DND-41 (cell line): ENCODE results near the gene CHRDL1.

Experiments used
- ATAC-seq: fragments of 200-7000 bp; cut with Tn5 transposase; 3 replicates; pipeline ENCODE4 v1.9.1; 2021; ENCODE audit warnings: low read depth; ENCODE audit not compliant: insufficient read depth
- DNase-seq: peaks from one replicate; pipeline ENCODE4 v3.0.0-alpha.2; 2020
- H2AFZ ChIP-seq: 2 replicates; pipeline ENCODE4 v1.6.0; 2012; ENCODE audit warnings: low read depth, low read length
- H3K27ac ChIP-seq: 2 replicates; pipeline ENCODE4 v1.5.1; 2012; ENCODE audit warnings: low read length, inconsistent platforms
- H3K27me3 ChIP-seq: fragments of 200-600 bp; sonication (generic); 2 replicates; pipeline ENCODE4 v1.6.0; 2012; ENCODE audit warnings: low read length, mild to moderate bottlenecking, inconsistent platforms; ENCODE audit not compliant: insufficient read depth, poor library complexity
- H3K36me3 ChIP-seq: 2 replicates; pipeline ENCODE4 v1.5.1; 2012; ENCODE audit warnings: low read length, inconsistent platforms; ENCODE audit not compliant: insufficient read depth
- H3K4me1 ChIP-seq: 2 replicates; pipeline ENCODE4 v1.5.1; 2012; ENCODE audit warnings: mild to moderate bottlenecking, low read length; ENCODE audit not compliant: insufficient read depth
- H3K4me2 ChIP-seq: 2 replicates; pipeline ENCODE4 v1.6.0; 2012; ENCODE audit warnings: mild to moderate bottlenecking, moderate library complexity, low read length, inconsistent platforms; ENCODE audit not compliant: insufficient read depth
- H3K4me3 ChIP-seq, 2 experiments: fragments of 200-600 bp in 1 of 2; shearing (Covaris generic) in 1 of 2; 2 replicates each; pipeline ENCODE4 v1.5.1; 2012 to 2016; ENCODE audit warnings: inconsistent platforms in 2 of 2, low read length in 2 of 2, mild to moderate bottlenecking in 2 of 2, low read depth in 1 of 2, moderate library complexity in 1 of 2
- H3K79me2 ChIP-seq: 2 replicates; pipeline ENCODE4 v1.6.0; 2012; ENCODE audit warnings: low read length, inconsistent platforms; ENCODE audit not compliant: insufficient read depth
- H3K9ac ChIP-seq: 2 replicates; pipeline ENCODE4 v1.6.0; 2012; ENCODE audit warnings: low read depth, mild to moderate bottlenecking, inconsistent platforms, low read length, moderate library complexity
- H3K9me3 ChIP-seq: 2 replicates; pipeline ENCODE4 v1.5.1; 2012; ENCODE audit warnings: low read length, moderate library complexity, mild to moderate bottlenecking, inconsistent platforms; ENCODE audit not compliant: insufficient read depth, severe bottlenecking
- H4K20me1 ChIP-seq: 2 replicates; pipeline ENCODE4 v1.6.0; 2012; ENCODE audit warnings: low read length; ENCODE audit not compliant: insufficient read depth
- EZH2 ChIP-seq: IDR thresholded peaks from 3 replicates; pipeline ENCODE4 v1.6.1; 2012; ENCODE audit warnings: borderline replicate concordance, low read depth, mild to moderate bottlenecking, moderate library complexity, low read length, inconsistent platforms; ENCODE audit not compliant: severe bottlenecking
- TF ChIP-seq, protein P1 (sequence below): IDR thresholded peaks from 2 replicates; pipeline ENCODE4 v1.5.1; 2012; ENCODE audit warnings: borderline replicate concordance, low read length, moderate library complexity, mild to moderate bottlenecking; ENCODE audit not compliant: poor library complexity, severe bottlenecking; ENCODE audit errors: extremely low read depth

Gene CHRDL1

GRCh38 chrX:110734894-110735541, 60.6 kb downstream of the CHRDL1 start:
- Histone ChIP-seq H3K4me2 (no peak overlapping the region), H3K4me3 (no peak overlapping the region), H3K9ac (no peak overlapping the region), H2AFZ (no peak overlapping the region), H3K9me3 (no peaks in the 10 kb centered on the region), H3K27me3 (no peaks in the 10 kb centered on the region), H3K4me1 (no peaks in the 10 kb centered on the region), H4K20me1 (no peaks in the 10 kb centered on the region), H3K79me2 (no peaks in the 10 kb centered on the region), H3K27ac (no peak overlapping the region), H3K36me3 (no peaks in the 10 kb centered on the region)
- no peak for DNase-seq
- ATAC-seq: no peak
- no peak for TF ChIP-seq EZH2
- TF ChIP-seq, protein P1, sequence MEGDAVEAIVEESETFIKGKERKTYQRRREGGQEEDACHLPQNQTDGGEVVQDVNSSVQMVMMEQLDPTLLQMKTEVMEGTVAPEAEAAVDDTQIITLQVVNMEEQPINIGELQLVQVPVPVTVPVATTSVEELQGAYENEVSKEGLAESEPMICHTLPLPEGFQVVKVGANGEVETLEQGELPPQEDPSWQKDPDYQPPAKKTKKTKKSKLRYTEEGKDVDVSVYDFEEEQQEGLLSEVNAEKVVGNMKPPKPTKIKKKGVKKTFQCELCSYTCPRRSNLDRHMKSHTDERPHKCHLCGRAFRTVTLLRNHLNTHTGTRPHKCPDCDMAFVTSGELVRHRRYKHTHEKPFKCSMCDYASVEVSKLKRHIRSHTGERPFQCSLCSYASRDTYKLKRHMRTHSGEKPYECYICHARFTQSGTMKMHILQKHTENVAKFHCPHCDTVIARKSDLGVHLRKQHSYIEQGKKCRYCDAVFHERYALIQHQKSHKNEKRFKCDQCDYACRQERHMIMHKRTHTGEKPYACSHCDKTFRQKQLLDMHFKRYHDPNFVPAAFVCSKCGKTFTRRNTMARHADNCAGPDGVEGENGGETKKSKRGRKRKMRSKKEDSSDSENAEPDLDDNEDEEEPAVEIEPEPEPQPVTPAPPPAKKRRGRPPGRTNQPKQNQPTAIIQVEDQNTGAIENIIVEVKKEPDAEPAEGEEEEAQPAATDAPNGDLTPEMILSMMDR: no peak

GRCh38 chrX:110734271-110734670, 61.3 kb downstream of the CHRDL1 start:
- no peaks in the 10 kb centered on the region for H3K79me2 ChIP-seq
- no peak overlapping the region for H3K9ac ChIP-seq
- no peak overlapping the region for H2AFZ ChIP-seq
- no peak overlapping the region for H3K4me3 ChIP-seq
- no peaks in the 10 kb centered on the region for H3K27me3 ChIP-seq
- no peaks in the 10 kb centered on the region for H3K36me3 ChIP-seq
- ATAC-seq: no peak
- TF ChIP-seq, protein P1: no peak
- no peak for TF ChIP-seq EZH2
- DNase-seq: no peak
- H4K20me1 ChIP-seq: no peaks in the 10 kb centered on the region
- no peaks in the 10 kb centered on the region for H3K9me3 ChIP-seq
- no peak overlapping the region for H3K4me2 ChIP-seq
- no peak overlapping the region for H3K27ac ChIP-seq
- no peaks in the 10 kb centered on the region for H3K4me1 ChIP-seq

GRCh38 chrX:110733166-110733565, 62.5 kb downstream of the CHRDL1 start:
- DNase-seq (no peak), ATAC-seq (no peak)
- H3K27me3 ChIP-seq: no peaks in the 10 kb centered on the region
- no peak overlapping the region for H3K4me3 ChIP-seq
- no peak overlapping the region for H2AFZ ChIP-seq
- H3K36me3 ChIP-seq: no peaks in the 10 kb centered on the region
- H3K79me2 ChIP-seq: no peaks in the 10 kb centered on the region
- no peaks in the 10 kb centered on the region for H4K20me1 ChIP-seq
- H3K9ac ChIP-seq: no peak overlapping the region
- H3K4me1 ChIP-seq: no peaks in the 10 kb centered on the region
- H3K4me2 ChIP-seq: no peak overlapping the region
- H3K9me3 ChIP-seq: no peaks in the 10 kb centered on the region
- no peak overlapping the region for H3K27ac ChIP-seq
- TF ChIP-seq EZH2: no peak
- TF ChIP-seq, protein P1: no peak

- Histone ChIP-seq H3K4me2 (no peak overlapping the region), H3K4me3 (no peak overlapping the region), H4K20me1 (no peaks in the 10 kb centered on the region), H3K9me3 (no peaks in the 10 kb centered on the region), H2AFZ (no peak overlapping the region), H3K27me3 (no peaks in the 10 kb centered on the region), H3K4me1 (no peaks in the 10 kb centered on the region), H3K36me3 (no peaks in the 10 kb centered on the region), H3K27ac (no peak overlapping the region), H3K9ac (no peak overlapping the region), H3K79me2 (no peaks in the 10 kb centered on the region)
- DNase-seq (no peak), ATAC-seq (no peak)
- TF ChIP-seq, protein P1: no peak
- no peak for TF ChIP-seq EZH2
These were observed 63.4 kb downstream of the CHRDL1 start for GRCh38 chrX:110732266-110732665.
